GM12864 (cell line): ENCODE data around the gene LRBA.

Source experiments
- DNase-seq: peaks from one replicate; pipeline ENCODE4 v3.0.0-alpha.2; 2011; ENCODE audit warnings: low read depth
- H3K4me3 ChIP-seq: 2 replicates; pipeline ENCODE4 v1.5.1; 2011; ENCODE audit warnings: mild to moderate bottlenecking, low read depth, low read length, control low read depth
- CTCF ChIP-seq: IDR thresholded peaks from 2 replicates; pipeline ENCODE4 v1.5.1; 2011; ENCODE audit warnings: low read depth, mild to moderate bottlenecking, moderate library complexity, low read length, control low read depth, inconsistent platforms; ENCODE audit errors: missing control alignments

LRBA gene

DNA sequence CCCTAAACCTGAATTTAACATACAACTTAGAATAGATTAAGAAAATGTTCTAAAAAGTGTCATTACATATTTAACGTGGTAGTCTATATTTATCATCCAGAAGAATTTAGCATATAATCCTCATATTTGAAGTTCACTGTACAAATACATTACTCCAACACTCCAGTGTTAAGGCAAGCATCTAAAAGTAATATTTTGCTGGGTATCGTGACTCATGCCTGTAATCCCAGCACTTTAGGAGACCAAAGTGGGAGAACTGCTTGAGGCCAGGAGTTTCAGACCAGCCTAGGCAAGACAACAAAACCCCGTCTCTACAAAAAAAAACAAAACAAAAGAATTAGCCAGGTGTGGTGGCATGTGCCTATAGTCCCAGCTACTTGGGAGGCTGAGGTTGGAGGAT is 24.8 kb downstream of the LRBA start:
- DNase-seq: no peak
- no peak for TF ChIP-seq CTCF

DNA sequence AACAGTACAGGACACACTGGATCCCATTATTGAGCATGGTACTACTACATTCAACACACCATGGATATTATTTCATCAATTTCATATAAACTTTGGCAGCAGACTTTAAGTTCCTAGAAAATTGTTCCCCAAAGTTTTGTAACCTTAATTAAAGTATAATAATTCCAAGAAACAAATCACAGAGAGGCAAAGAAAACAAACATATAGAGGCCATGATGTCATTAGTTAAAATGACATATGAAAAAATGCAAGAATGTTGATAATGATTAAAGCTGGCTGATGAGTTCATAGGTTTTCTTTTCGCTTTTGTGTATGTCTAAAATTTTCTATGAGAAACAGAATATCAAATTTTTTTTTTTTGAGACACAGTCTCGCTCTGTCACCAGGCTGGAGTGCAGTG is 26.8 kb downstream of the LRBA start:
- no peak for DNase-seq
- no peak overlapping the region for H3K4me3 ChIP-seq
- no peak for TF ChIP-seq CTCF

More for the DNA sequence above, 24.8 kb downstream of the LRBA start:
- H3K4me3 ChIP-seq: no peak overlapping the region

- TF ChIP-seq CTCF: no peak
- no peak for DNase-seq
- H3K4me3 ChIP-seq: no peak overlapping the region
Measured at GRCh38 chr4:150987204-150987603, 27.9 kb downstream of the LRBA start.

DNA sequence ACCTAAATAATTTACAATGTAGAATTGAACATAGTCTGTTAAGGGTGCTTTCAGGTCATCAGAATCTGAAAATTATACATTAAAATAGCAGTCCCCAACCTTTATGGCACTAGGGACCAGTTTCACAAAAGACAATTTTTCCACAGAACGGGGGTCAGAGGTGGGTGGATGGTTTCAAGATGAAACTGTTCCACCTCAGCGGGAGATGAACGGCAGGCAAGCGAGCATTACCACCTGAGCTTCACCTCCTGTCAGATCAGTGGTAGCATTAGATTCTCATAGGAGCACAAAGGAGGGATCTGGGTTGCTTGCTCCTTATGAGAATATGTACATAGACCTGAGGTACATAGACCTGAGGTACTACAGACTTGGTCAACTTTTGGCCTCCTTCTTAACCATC is 29.0 kb downstream of the LRBA start:
- no peak for TF ChIP-seq CTCF
- no peak overlapping the region for H3K4me3 ChIP-seq
- peak; percentile 35 for DNase-seq

- DNase-seq: no peak
- no peak overlapping the region for H3K4me3 ChIP-seq
- no peak for TF ChIP-seq CTCF
Measured at GRCh38 chr4:150983851-150984250, 31.2 kb downstream of the LRBA start.

DNA sequence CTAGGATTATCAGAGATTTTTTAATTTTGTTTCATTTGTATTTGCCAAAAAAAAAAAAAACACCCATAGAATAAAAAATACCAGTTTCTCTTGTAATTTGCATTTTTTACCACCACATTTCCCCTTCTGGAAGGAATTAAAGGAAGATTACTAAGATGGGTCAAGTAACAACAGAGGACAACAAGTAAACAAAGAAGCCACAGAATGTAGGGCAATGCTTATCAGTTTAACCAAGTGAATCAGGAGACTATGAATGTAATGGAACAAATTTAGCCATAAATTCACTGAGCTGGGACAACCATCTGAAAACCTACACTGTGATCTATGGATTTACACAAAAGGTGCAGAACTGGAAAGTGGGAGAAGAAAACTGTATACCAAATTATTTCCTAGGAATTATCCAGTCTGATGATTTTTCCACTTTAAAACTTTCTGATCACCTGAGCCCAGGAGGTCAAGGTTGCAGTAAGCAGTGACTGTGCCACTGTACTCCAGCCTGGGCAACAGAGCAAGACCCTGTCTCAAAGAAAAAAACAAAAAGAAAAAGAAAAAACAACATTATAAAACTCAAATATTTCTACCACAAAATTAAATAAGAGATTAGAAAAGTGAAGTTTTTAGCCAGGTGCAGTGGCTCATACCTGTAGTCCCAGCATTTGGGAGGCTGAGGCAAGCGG is 32.4 kb downstream of the LRBA start:
- TF ChIP-seq CTCF: no peak
- no peak for DNase-seq
- no peak overlapping the region for H3K4me3 ChIP-seq
